IPS-18c (cell line): ENCODE measurements around the gene ERVFRD-1.
"Not testable (repeated sequence)": the region's sequence is repeated elsewhere in the genome, so short reads cannot be mapped to it uniquely, and the experiment has no call there.

Experiments
- H3K4me3 ChIP-seq: 2 replicates; pipeline ENCODE4 v1.7.0; 2013; ENCODE audit warnings: low read depth, mild to moderate bottlenecking, low read length, moderate library complexity; ENCODE audit not compliant: insufficient read depth
- H3K9me3 ChIP-seq: one replicate; pipeline ENCODE4 v1.6.1; 2013; ENCODE audit warnings: mild to moderate bottlenecking, low read length, moderate library complexity; ENCODE audit not compliant: control insufficient read depth, insufficient read depth

ERVFRD-1 gene

GRCh38 chr6:11132194-11132888, 20.8 kb upstream of the ERVFRD-1 start:
- Histone ChIP-seq H3K4me3 (no peak overlapping the region), H3K9me3 (no peaks in the 10 kb centered on the region)

- no peak overlapping the region for H3K4me3 ChIP-seq
- no peaks in the 10 kb centered on the region for H3K9me3 ChIP-seq
Observed at GRCh38 chr6:11130605-11131004, 19.1 kb upstream of the ERVFRD-1 start.

- H3K4me3 ChIP-seq, result no peak overlapping the region
- no peaks in the 10 kb centered on the region for H3K9me3 ChIP-seq
Observed at GRCh38 chr6:11129908-11130565, 18.5 kb upstream of the ERVFRD-1 start.

- H3K9me3 ChIP-seq, result no peaks in the 10 kb centered on the region
- H3K4me3 ChIP-seq, result no peak overlapping the region
Observed at GRCh38 chr6:11128608-11129007, 17.1 kb upstream of the ERVFRD-1 start.

GRCh38 chr6:11126876-11127275, 15.4 kb upstream of the ERVFRD-1 start:
- Histone ChIP-seq H3K4me3 (no peak overlapping the region), H3K9me3 (no peaks in the 10 kb centered on the region)

DNA sequence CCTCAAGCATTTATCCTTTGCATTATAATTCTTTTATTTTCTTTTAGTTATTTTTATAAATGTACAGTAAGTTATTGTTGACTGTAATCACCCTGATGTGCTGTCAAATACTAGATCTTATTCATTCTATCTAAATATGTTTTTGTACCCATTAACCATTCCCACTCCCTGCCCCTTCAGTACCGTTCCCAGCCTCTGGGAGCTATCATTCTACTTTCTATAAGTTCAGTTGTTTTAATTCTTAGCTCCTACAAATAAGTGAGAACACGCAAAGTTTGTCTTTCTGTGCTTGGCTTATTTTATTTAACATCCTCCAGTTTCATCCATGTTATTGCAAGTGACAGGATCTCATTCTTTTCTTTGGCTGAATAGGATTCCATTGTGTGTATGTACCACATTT, 12.5 kb upstream of the ERVFRD-1 start:
- Histone ChIP-seq H3K9me3 (no peaks in the 10 kb centered on the region), H3K4me3 (no peak overlapping the region)

- Histone ChIP-seq H3K4me3 (no peak overlapping the region), H3K9me3 (no peaks in the 10 kb centered on the region)
Observed at GRCh38 chr6:11122380-11122779, 10.9 kb upstream of the ERVFRD-1 start.

GRCh38 chr6:11121851-11122250, 10.3 kb upstream of the ERVFRD-1 start:
- Histone ChIP-seq H3K9me3 (no peaks in the 10 kb centered on the region), H3K4me3 (no peak overlapping the region)

GRCh38 chr6:11120271-11121005, 8.9 kb upstream of the ERVFRD-1 start:
- H3K9me3 ChIP-seq, result no peaks in the 10 kb centered on the region
- no peak overlapping the region for H3K4me3 ChIP-seq

- H3K4me3 ChIP-seq, H3K9me3 ChIP-seq: not testable (repeated sequence)
Observed at GRCh38 chr6:11115808-11116536, 4.4 kb upstream of the ERVFRD-1 start.

- H3K9me3 ChIP-seq, result no peaks in the 10 kb centered on the region
- H3K4me3 ChIP-seq, result no peak overlapping the region
Observed at GRCh38 chr6:11113038-11113437, 1.5 kb upstream of the ERVFRD-1 start.

- Histone ChIP-seq H3K9me3 (no peaks in the 10 kb centered on the region), H3K4me3 (no peak overlapping the region)
Observed at GRCh38 chr6:11111769-11112437, 378 bp upstream of the ERVFRD-1 start.

- Histone ChIP-seq H3K4me3 (no peak overlapping the region), H3K9me3 (no peaks in the 10 kb centered on the region)
Observed at GRCh38 chr6:11108726-11109125, 2.8 kb downstream of the ERVFRD-1 start.

DNA sequence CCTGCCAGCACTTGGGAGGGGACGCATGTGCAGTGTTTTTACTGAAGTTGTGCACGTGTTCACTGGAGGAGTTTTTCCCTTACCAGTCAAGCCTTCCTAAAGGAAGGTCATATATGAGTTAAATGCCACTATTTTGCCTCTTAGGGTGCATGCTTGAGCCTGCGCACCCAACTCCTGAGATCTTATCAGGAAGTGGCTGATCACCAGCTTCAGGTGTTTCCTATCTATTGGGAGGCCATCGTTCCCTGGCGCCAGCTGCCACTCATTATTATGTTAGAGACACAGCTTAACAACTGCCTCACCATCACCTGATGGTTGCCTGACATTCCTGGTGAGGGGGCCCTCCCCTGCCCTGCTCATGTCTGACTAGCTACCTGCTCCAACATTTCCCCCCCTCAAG, 8.5 kb downstream of the ERVFRD-1 start:
- Histone ChIP-seq H3K4me3 (no peak overlapping the region), H3K9me3 (no peaks in the 10 kb centered on the region)

GRCh38 chr6:11101417-11101816, 10.1 kb downstream of the ERVFRD-1 start:
- Histone ChIP-seq H3K9me3 (no peaks in the 10 kb centered on the region), H3K4me3 (no peak overlapping the region)

DNA sequence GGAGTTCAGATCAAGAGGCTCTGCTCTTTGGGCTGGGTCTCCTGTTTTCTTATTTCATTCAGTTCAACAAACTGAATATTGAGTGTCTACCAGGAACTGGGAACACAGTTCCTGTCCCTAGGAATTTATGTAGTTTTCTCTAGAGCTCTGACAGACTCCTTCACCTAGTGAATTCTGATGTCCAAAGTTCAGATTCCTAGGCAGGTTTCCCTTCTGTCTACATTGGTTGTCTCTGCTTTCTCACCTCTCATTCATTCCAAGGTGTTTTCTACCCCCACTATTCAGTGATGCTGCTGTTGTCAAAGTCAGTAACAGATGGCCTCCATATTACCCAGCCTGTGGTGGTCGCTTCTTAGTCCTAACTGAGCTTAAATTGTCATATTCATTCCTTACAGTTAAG, 13.5 kb downstream of the ERVFRD-1 start:
- no peaks in the 10 kb centered on the region for H3K9me3 ChIP-seq
- no peak overlapping the region for H3K4me3 ChIP-seq

- no peaks in the 10 kb centered on the region for H3K9me3 ChIP-seq
- H3K4me3 ChIP-seq, result no peak overlapping the region
Observed at GRCh38 chr6:11097476-11097875, 14.0 kb downstream of the ERVFRD-1 start.
